H1 (cell line): ENCODE results near the gene NR3C2. TPM values are rescaled to one million over a fixed set of nuclear protein-coding genes. Genes with fewer than 3 reads are reported as not detected.

Experiments used
- CTCF ChIA-PET: fragments of 300-600 bp; sonication (Branson Sonifier 250); formaldehyde crosslinking; loops from one replicate; lab custom pipeline; 2021; ENCODE audit not compliant: partially characterized antibody; lab: Charles Lee
- POLR2A ChIA-PET: fragments of 300-600 bp; sonication (Branson Sonifier 250); formaldehyde crosslinking; loops from one replicate; lab custom pipeline; 2021; ENCODE audit warnings: inconsistent platforms; ENCODE audit not compliant: partially characterized antibody; lab: Charles Lee
- DNase-seq, 2 experiments: peaks; one replicate each; pipeline versions ENCODE4 v3.0.0 to v3.0.0-alpha.2; 2010 to 2022; ENCODE audit warnings: low spot score in 2 of 2, low read depth in 1 of 2, mixed read lengths in 1 of 2
- FAIRE-seq: peaks from 2 replicates; lab custom pipeline; 2011; peaks lifted over from hg19 to GRCh38; lab: Jason Lieb, UNC
- H2AFZ ChIP-seq: 2 replicates; pipeline ENCODE4 v1.8.1; 2012; ENCODE audit warnings: low read length, inconsistent platforms
- H2AK5ac ChIP-seq: 2 replicates; pipeline ENCODE4 v1.6.1; 2013; ENCODE audit warnings: low read depth, low read length
- H2BK120ac ChIP-seq: replicated peaks from 2 replicates; pipeline ENCODE3; 2013; ENCODE audit warnings: low read depth, low read length, inconsistent platforms
- H2BK12ac ChIP-seq: 2 replicates; pipeline ENCODE4 v1.6.1; 2013; ENCODE audit warnings: low read depth, low read length
- H2BK15ac ChIP-seq: 2 replicates; pipeline ENCODE4 v1.6.1; 2013; ENCODE audit warnings: low read length
- H2BK20ac ChIP-seq: 2 replicates; pipeline ENCODE4 v1.6.1; 2013; ENCODE audit warnings: low read length
- H2BK5ac ChIP-seq: 2 replicates; pipeline ENCODE4 v1.6.1; 2013; ENCODE audit warnings: low read depth, low read length
- H3K14ac ChIP-seq: 2 replicates; pipeline ENCODE4 v1.6.1; 2013; ENCODE audit warnings: inconsistent platforms; ENCODE audit not compliant: insufficient read length
- H3K18ac ChIP-seq: 2 replicates; pipeline ENCODE4 v1.6.1; 2013; ENCODE audit warnings: low read length; ENCODE audit errors: extremely low read depth
- H3K23ac ChIP-seq: 2 replicates; pipeline ENCODE4 v1.6.1; 2013; ENCODE audit warnings: inconsistent platforms; ENCODE audit not compliant: insufficient read length
- H3K23me2 ChIP-seq: 2 replicates; pipeline ENCODE4 v1.6.1; 2013; ENCODE audit warnings: low read depth, low read length
- H3K27ac ChIP-seq: 2 replicates; pipeline ENCODE4 v1.6.1; 2011; ENCODE audit warnings: low read depth, low read length, inconsistent platforms
- H3K27me3 ChIP-seq, 4 experiments: replicated peaks in 1 of 4; 1 replicate in 1 of 4; 2 replicates in 3 of 4; pipeline versions ENCODE4 v1.6.1 to v1.8.1; 2011 to 2013; ENCODE audit warnings: low read length in 3 of 4, mild to moderate bottlenecking in 3 of 4, inconsistent platforms in 2 of 4, mixed read lengths in 2 of 4, moderate library complexity in 1 of 4; ENCODE audit not compliant: control insufficient read depth in 3 of 4, insufficient read depth in 3 of 4; ENCODE audit errors: extremely low read depth in 1 of 4
- H3K36me3 ChIP-seq, 4 experiments: 2 replicates each; pipeline versions ENCODE4 v1.6.1 to v1.8.1; 2011 to 2013; ENCODE audit warnings: mild to moderate bottlenecking in 4 of 4, low read length in 3 of 4, moderate library complexity in 2 of 4, control low read depth in 1 of 4, inconsistent platforms in 1 of 4; ENCODE audit not compliant: insufficient read depth in 4 of 4, control insufficient read depth in 2 of 4
- H3K4ac ChIP-seq: replicated peaks from 2 replicates; pipeline ENCODE3; 2013; ENCODE audit warnings: low read length, low read depth, mixed read lengths, inconsistent platforms; ENCODE audit not compliant: insufficient read length
- H3K4me1 ChIP-seq, 4 experiments: replicated peaks in 1 of 4; 1 replicate in 1 of 4; 2 replicates in 3 of 4; pipeline versions ENCODE4 v1.6.1 to v1.8.1; 2011 to 2013; ENCODE audit warnings: low read length in 3 of 4, inconsistent platforms in 2 of 4, mixed read lengths in 1 of 4; ENCODE audit not compliant: insufficient read depth in 4 of 4, control insufficient read depth in 3 of 4
- H3K4me2 ChIP-seq, 2 experiments: 2 replicates each; pipeline versions ENCODE4 v1.6.1 to v1.8.1; 2011 to 2013; ENCODE audit warnings: low read depth in 2 of 2, low read length in 2 of 2, control low read depth in 1 of 2, inconsistent platforms in 1 of 2, mild to moderate bottlenecking in 1 of 2; ENCODE audit not compliant: insufficient read depth in 1 of 2
- H3K4me3 ChIP-seq, 4 experiments: fragments of 200-600, 300-600 bp in 1 of 4; sonication (generic), shearing (Covaris generic), sonication (Bioruptor Twin) in 1 of 4; 2 replicates each; pipeline versions ENCODE4 v1.5.1 to v1.8.1; 2011 to 2016; ENCODE audit warnings: low read length in 4 of 4, low read depth in 3 of 4, control low read depth in 2 of 4, inconsistent platforms in 2 of 4, mild to moderate bottlenecking in 2 of 4, mixed read lengths in 1 of 4, moderate library complexity in 1 of 4; ENCODE audit not compliant: insufficient read depth in 2 of 4; ENCODE audit errors: extremely low read depth in 1 of 4
- H3K56ac ChIP-seq: replicated peaks from 2 replicates; pipeline ENCODE3; 2013; ENCODE audit warnings: low read depth, mild to moderate bottlenecking, mixed read lengths, low read length, inconsistent platforms; ENCODE audit not compliant: insufficient read length
- H3K79me1 ChIP-seq: 2 replicates; pipeline ENCODE4 v1.6.1; 2013; ENCODE audit warnings: low read depth, low read length, control low read depth
- H3K79me2 ChIP-seq, 2 experiments: 2 replicates each; pipeline versions ENCODE4 v1.6.1 to v1.8.1; 2012 to 2013; ENCODE audit warnings: low read length in 2 of 2, mild to moderate bottlenecking in 2 of 2, inconsistent platforms in 1 of 2; ENCODE audit not compliant: insufficient read depth in 2 of 2, control insufficient read depth in 1 of 2
- H3K9ac ChIP-seq, 4 experiments: replicated peaks in 1 of 4; 1 replicate in 1 of 4; 2 replicates in 3 of 4; pipeline versions ENCODE4 v1.6.1 to v1.8.1; 2011 to 2013; ENCODE audit warnings: low read depth in 3 of 4, low read length in 3 of 4, control low read depth in 2 of 4, mild to moderate bottlenecking in 2 of 4, moderate library complexity in 2 of 4, inconsistent platforms in 1 of 4; ENCODE audit errors: extremely low read depth in 1 of 4
- H3K9me3 ChIP-seq, 2 experiments: 2 replicates each; pipeline versions ENCODE4 v1.6.1 to v1.8.1; 2012 to 2013; ENCODE audit warnings: mild to moderate bottlenecking in 2 of 2, moderate library complexity in 2 of 2, control low read depth in 1 of 2, inconsistent platforms in 1 of 2, low read depth in 1 of 2, low read length in 1 of 2, mixed read lengths in 1 of 2; ENCODE audit not compliant: insufficient read depth in 2 of 2
- H4K20me1 ChIP-seq, 2 experiments: replicated peaks in 1 of 2; 2 replicates each; pipeline versions ENCODE3 to v1.8.1; 2011 to 2013; ENCODE audit warnings: inconsistent platforms in 2 of 2, low read length in 2 of 2, mild to moderate bottlenecking in 1 of 2; ENCODE audit not compliant: insufficient read depth in 2 of 2, control insufficient read depth in 1 of 2
- H4K5ac ChIP-seq: 2 replicates; pipeline ENCODE4 v1.6.1; 2013; ENCODE audit warnings: low read length, low read depth, mixed read lengths, inconsistent platforms; ENCODE audit not compliant: insufficient read length
- H4K8ac ChIP-seq: 2 replicates; pipeline ENCODE4 v1.8.0; 2013; ENCODE audit warnings: mild to moderate bottlenecking, moderate library complexity, low read length, inconsistent platforms; ENCODE audit not compliant: insufficient read depth; ENCODE audit errors: extremely low read depth
- H4K91ac ChIP-seq: replicated peaks from 2 replicates; pipeline ENCODE3; 2013; ENCODE audit warnings: low read length, mixed read lengths, inconsistent platforms; ENCODE audit not compliant: insufficient read length
- ATF3 ChIP-seq: IDR thresholded peaks from 2 replicates; pipeline ENCODE4 v1.6.1; 2011; ENCODE audit warnings: low read depth, mild to moderate bottlenecking, low read length; ENCODE audit not compliant: insufficient read depth
- BRCA1 ChIP-seq: IDR thresholded peaks from 2 replicates; pipeline ENCODE4 v1.6.1; 2012; ENCODE audit warnings: low read depth, low read length, improper control_type of control experiment
- EGR1 ChIP-seq: IDR thresholded peaks from 2 replicates; pipeline ENCODE4 v1.6.1; 2011; ENCODE audit warnings: low read depth, low read length, borderline replicate concordance
- FOSL1 ChIP-seq: IDR thresholded peaks from 2 replicates; pipeline ENCODE4 v1.6.1; 2011; ENCODE audit warnings: mild to moderate bottlenecking, low read depth, low read length, moderate library complexity; ENCODE audit not compliant: insufficient read depth
- HDAC6 ChIP-seq: IDR thresholded peaks from one replicate; pipeline ENCODE4 v1.7.1; 2012; ENCODE audit warnings: low read depth, mild to moderate bottlenecking, inconsistent platforms, low read length, moderate library complexity
- KDM5A ChIP-seq: fragments of 200-600 bp; IDR thresholded peaks from 2 replicates; pipeline ENCODE4 v1.7.1; 2012; ENCODE audit warnings: mild to moderate bottlenecking, low read length, inconsistent platforms, mixed read lengths
- MAX ChIP-seq: IDR thresholded peaks from 2 replicates; pipeline ENCODE4 v1.6.1; 2012; ENCODE audit warnings: inconsistent platforms
- RAD21 ChIP-seq, 2 experiments: IDR thresholded peaks in 1 of 2; conservative IDR thresholded peaks in 1 of 2; 2 replicates each; pipeline ENCODE4 v1.6.1; 2011; ENCODE audit warnings: low read depth in 2 of 2, low read length in 2 of 2, improper control_type of control experiment in 1 of 2, inconsistent platforms in 1 of 2, mild to moderate bottlenecking in 1 of 2, moderate library complexity in 1 of 2
- SP4 ChIP-seq: IDR thresholded peaks from 2 replicates; pipeline ENCODE4 v1.6.1; 2012; ENCODE audit warnings: low read length, inconsistent platforms
- SUZ12 ChIP-seq: fragments of 200-600 bp; sonication (generic); IDR thresholded peaks from 2 replicates; pipeline ENCODE4 v1.6.1; 2012; ENCODE audit warnings: mild to moderate bottlenecking, inconsistent platforms, low read length, moderate library complexity, mixed read lengths
- TAF1 ChIP-seq: IDR thresholded peaks from 2 replicates; pipeline ENCODE4 v1.6.1; 2011; ENCODE audit warnings: mild to moderate bottlenecking, low read depth, low read length
- USF2 ChIP-seq: IDR thresholded peaks from 2 replicates; pipeline ENCODE4 v1.6.1; 2011; ENCODE audit warnings: low read length, improper control_type of control experiment
- WGBS, 2 experiments: shearing (Covaris generic) in 1 of 2; methylation state at CpG; one replicate each; pipeline versions ENCODE4 v1.1.6 to v1.1.7; 2013 to 2015; ENCODE audit warnings: low lambda C conversion rate in 2 of 2, mixed read lengths in 2 of 2, inconsistent platforms in 1 of 2, low coverage in 1 of 2, missing lambda C conversion rate in 1 of 2; ENCODE audit not compliant: insufficient replicate concordance in 2 of 2, insufficient coverage in 1 of 2, insufficient read length in 1 of 2; ENCODE audit errors: extremely low coverage in 1 of 2, missing lambda C conversion rate in 1 of 2; 5-methylcytosine and 5-hydroxymethylcytosine counted together
- polyA plus RNA-seq, 7 experiments: library from polyadenylated mRNA; depleted of rRNA in 3 of 7; stranded (reverse) in 5 of 7; unstranded in 2 of 7; fragments of >200 nt in 5 of 7; fragments of 200-250 nt in 2 of 7; gene quantifications; 1 replicate in 5 of 7; 2 replicates in 1 of 7; 4 replicates in 1 of 7; pipeline versions ENCODE4 v1.2.1 to v1.2.3, GENCODE V29; 2011 to 2013; ENCODE audit warnings: missing spikeins in 2 of 7, mixed read lengths in 2 of 7
- total RNA-seq: library from RNA; stranded (reverse); fragmentation: NEBNext Ultra II Directional; extraction: Animal tissue kit (Norgen Biotek cat#: 25700); gene quantifications from 2 replicates; pipeline ENCODE4 v1.2.1, GENCODE V29; 2021

The NR3C2 gene
- total and polyA plus RNA-seq, 2 of the 8 experiments (the other 6 are each of a cell fraction or from before 2014, with no cell fraction given) = 0.80 to 3.9 TPM

- POLR2A ChIA-PET = no interaction called here
- WGBS, 2 experiments = 71% methylated on average over 4 of the region's 4 CpGs; no CpG with 5 or more reads in 1 of the 2 experiments
- H4K5ac ChIP-seq = no peak overlapping the region
- no peak overlapping the region for H3K4me2 ChIP-seq
- H4K20me1 ChIP-seq = no peaks in the 10 kb centered on the region
- no peak overlapping the region for H3K14ac ChIP-seq
- H3K79me2 ChIP-seq = no peaks in the 10 kb centered on the region
- no peaks in the 10 kb centered on the region for H3K27me3 ChIP-seq
- H2BK120ac ChIP-seq = no peak overlapping the region
- CTCF ChIA-PET = interaction anchor here (0.6 to 1.5 kb wide), 3 partner anchors 15 to 120 kb away, joined by 3 read pairs; no protein-coding TSS in a partner anchor
- no peaks in the 10 kb centered on the region for H3K9me3 ChIP-seq
- H4K91ac ChIP-seq = no peak overlapping the region
- no peak overlapping the region for H2AK5ac ChIP-seq
- no peak overlapping the region for H3K23ac ChIP-seq
- H3K56ac ChIP-seq = no peak overlapping the region
- H3K36me3 ChIP-seq = no peaks in the 10 kb centered on the region
- no peak overlapping the region for H3K9ac ChIP-seq
- no peak overlapping the region for H2BK20ac ChIP-seq
- DNase-seq (no peak), FAIRE-seq (no peak)
- no peak overlapping the region for H3K4ac ChIP-seq
- H3K4me1 ChIP-seq = peaks cover 0 to 8% (median 0%) of the 10 kb centered on the region in 4 experiments; a peak in 2 of 7 replicates
- H3K27ac ChIP-seq = no peak overlapping the region
- H2BK5ac ChIP-seq = no peak overlapping the region
- H4K8ac ChIP-seq = no peak overlapping the region
- H2BK15ac ChIP-seq = no peak overlapping the region
- no peaks in the 10 kb centered on the region for H3K23me2 ChIP-seq
- no peak overlapping the region for H3K18ac ChIP-seq
- no peaks in the 10 kb centered on the region for H3K79me1 ChIP-seq
- H2AFZ ChIP-seq = no peak overlapping the region
- no peak overlapping the region for H3K4me3 ChIP-seq
- no peak overlapping the region for H2BK12ac ChIP-seq
- TF ChIP-seq FOSL1 (no peak), TAF1 (no peak), SUZ12 (no peak), EGR1 (no peak), ATF3 (no peak), SP4 (no peak), MAX (no peak), BRCA1 (no peak), HDAC6 (no peak), RAD21 (IDR thresholded peaks at IDR 0.05 in 1 of 2, conservative IDR thresholded peaks at IDR 0.05 in 1 of 2; ENCODE audit: low read depth in 2 of 2, low read length in 2 of 2) (no peak), USF2 (no peak), KDM5A (no peak)
Observed at GRCh38 chr4:148143174-148143573, 299.0 kb downstream of the NR3C2 start.
